ENCODE results near the gene VASH1. TPM values are rescaled to one million over a fixed set of nuclear protein-coding genes. Genes with fewer than 3 reads are reported as not detected.

The VASH1 gene
- total RNA-seq, 1 experiment from 2014 or later = 4.3 TPM

- H3K4me1 ChIP-seq (replicated peaks; ENCODE audit: insufficient read depth) = no peaks in the 10 kb centered on the region
- BruUV-seq (replicated peaks) = no TSS peak
- peak in 1 of 2 experiments; percentile 28 for DNase-seq
- no peaks in the 10 kb centered on the region for H3K36me3 ChIP-seq (ENCODE audit: low read depth)
- no peaks in the 10 kb centered on the region for H3K79me2 ChIP-seq (ENCODE audit: low read depth)
- peaks cover 100% of the 10 kb centered on the region for H3K27me3 ChIP-seq (ENCODE audit: insufficient read depth, low read depth)
- CTCF ChIA-PET = no interaction called here
- no peak for TF ChIP-seq CTCF (conservative IDR thresholded peaks at IDR 0.05)
- no peak for TF ChIP-seq EZH2 (IDR thresholded peaks at IDR 0.05; ENCODE audit: low read depth)
- POLR2A ChIA-PET (ENCODE audit: unreplicated experiment) = no interaction called here
- H3K9me3 ChIP-seq (ENCODE audit: insufficient read depth, low read depth) = no peaks in the 10 kb centered on the region
- H4K20me1 ChIP-seq (ENCODE audit: insufficient read depth) = no peaks in the 10 kb centered on the region
- H3K27ac ChIP-seq = no peak overlapping the region
- no peak overlapping the region for H3K4me2 ChIP-seq
- intact Hi-C loops (cut with micrococcal nuclease; ENCODE audit: unreplicated experiment) = no loop called here
- no peaks in the 10 kb centered on the region for H3F3A ChIP-seq (ENCODE audit: insufficient read depth, low read depth)
- H3K4me3 ChIP-seq = no peak overlapping the region
- no peaks in the 10 kb centered on the region for H3K9me2 ChIP-seq (ENCODE audit: insufficient read depth)
- no peak overlapping the region for H2AFZ ChIP-seq
Observed at GRCh38 chr14:76726551-76726970, 34.7 kb upstream of the VASH1 start.

GRCh38 chr14:76727384-76727783, 33.9 kb upstream of the VASH1 start:
- Histone ChIP-seq H3K79me2 (ENCODE audit: low read depth) (no peaks in the 10 kb centered on the region), H3K9me3 (ENCODE audit: insufficient read depth, low read depth) (no peaks in the 10 kb centered on the region), H3K4me3 (no peak overlapping the region), H3K36me3 (ENCODE audit: low read depth) (no peaks in the 10 kb centered on the region), H3K4me1 (replicated peaks; ENCODE audit: insufficient read depth) (no peaks in the 10 kb centered on the region), H3K4me2 (no peak overlapping the region), H3F3A (ENCODE audit: insufficient read depth, low read depth) (no peaks in the 10 kb centered on the region), H2AFZ (no peak overlapping the region), H3K27me3 (ENCODE audit: insufficient read depth, low read depth) (peaks cover 99% of the 10 kb centered on the region), H4K20me1 (ENCODE audit: insufficient read depth) (no peaks in the 10 kb centered on the region), H3K27ac (no peak overlapping the region), H3K9me2 (ENCODE audit: insufficient read depth) (no peaks in the 10 kb centered on the region)
- BruUV-seq (replicated peaks) = no TSS peak
- intact Hi-C loops (cut with micrococcal nuclease; ENCODE audit: unreplicated experiment) = no loop called here
- POLR2A ChIA-PET (ENCODE audit: unreplicated experiment) = no interaction called here
- DNase-seq = peak in 1 of 2 experiments; percentile 12
- CTCF ChIA-PET = interaction anchor here (0.6 kb wide), 1 partner anchor 142 kb away, joined by 8 read pairs; no protein-coding TSS in a partner anchor
- TF ChIP-seq CTCF (conservative IDR thresholded peaks at IDR 0.05) (no peak), EZH2 (IDR thresholded peaks at IDR 0.05; ENCODE audit: low read depth) (no peak)

- no peaks in the 10 kb centered on the region for H3K4me1 ChIP-seq (replicated peaks; ENCODE audit: insufficient read depth)
- CTCF ChIA-PET = no interaction called here
- H3K79me2 ChIP-seq (ENCODE audit: low read depth) = no peaks in the 10 kb centered on the region
- intact Hi-C loops (cut with micrococcal nuclease; ENCODE audit: unreplicated experiment) = no loop called here
- peaks cover 99% of the 10 kb centered on the region for H3K27me3 ChIP-seq (ENCODE audit: insufficient read depth, low read depth)
- TF ChIP-seq EZH2 (IDR thresholded peaks at IDR 0.05; ENCODE audit: low read depth) = no peak
- TF ChIP-seq CTCF (conservative IDR thresholded peaks at IDR 0.05) = no peak
- no peaks in the 10 kb centered on the region for H3K9me3 ChIP-seq (ENCODE audit: insufficient read depth, low read depth)
- H2AFZ ChIP-seq = no peak overlapping the region
- DNase-seq = peak in 1 of 2 experiments; percentile 29
- BruUV-seq (replicated peaks) = no TSS peak
- POLR2A ChIA-PET (ENCODE audit: unreplicated experiment) = no interaction called here
- no peaks in the 10 kb centered on the region for H3F3A ChIP-seq (ENCODE audit: insufficient read depth, low read depth)
- H3K27ac ChIP-seq = no peak overlapping the region
- H3K9me2 ChIP-seq (ENCODE audit: insufficient read depth) = no peaks in the 10 kb centered on the region
- no peak overlapping the region for H3K4me3 ChIP-seq
- no peaks in the 10 kb centered on the region for H3K36me3 ChIP-seq (ENCODE audit: low read depth)
- H3K4me2 ChIP-seq = no peak overlapping the region
- H4K20me1 ChIP-seq (ENCODE audit: insufficient read depth) = no peaks in the 10 kb centered on the region
Observed at GRCh38 chr14:76727901-76728300, 33.4 kb upstream of the VASH1 start.
